Ecto neural progenitor cell (in vitro differentiated cells): ENCODE measurements around the gene JAKMIP1.
A peak's percentile ranks its signal among the peaks of the same experiment; 100 is the strongest.

ENCODE experiments used
- DNase-seq: peaks from one replicate; pipeline ENCODE4 v3.0.0-alpha.2; 2018; ENCODE audit warnings: low spot score

JAKMIP1 gene

DNA sequence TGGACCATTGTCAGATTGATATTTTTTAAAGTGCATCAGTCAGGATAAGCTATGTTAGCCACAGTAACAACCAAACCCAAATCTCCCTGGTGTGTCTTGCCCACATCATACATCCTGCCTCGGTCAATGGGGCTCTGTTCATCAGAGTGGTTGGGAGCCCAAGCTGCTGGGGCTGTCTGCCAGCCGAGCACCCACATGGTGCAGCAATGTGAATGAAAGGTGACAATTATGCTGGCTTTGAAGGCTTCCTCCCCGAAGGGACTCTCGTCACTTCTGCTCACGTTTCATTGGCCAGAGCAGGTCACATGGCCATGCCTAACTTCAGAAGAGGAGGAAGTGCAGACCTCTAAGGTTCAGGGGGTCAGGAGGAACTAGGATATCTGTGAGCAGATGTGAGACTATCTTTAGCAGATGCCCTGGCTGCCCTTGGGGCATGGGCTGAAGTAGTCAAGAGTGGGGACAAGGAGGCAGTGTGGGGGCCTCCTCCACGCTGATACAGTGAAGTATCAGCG is 1.3 kb upstream of the JAKMIP1 start:
- peak; percentile 44 for DNase-seq

GRCh38 chr4:6200922-6201362 is 593 bp upstream of the JAKMIP1 start:
- DNase-seq = no peak

GRCh38 chr4:6199422-6199921 is 877 bp downstream of the JAKMIP1 start:
- DNase-seq = peak; percentile 54

- DNase-seq = peak; percentile 75
Observed at GRCh38 chr4:6198768-6199421, 1.5 kb downstream of the JAKMIP1 start.

DNA sequence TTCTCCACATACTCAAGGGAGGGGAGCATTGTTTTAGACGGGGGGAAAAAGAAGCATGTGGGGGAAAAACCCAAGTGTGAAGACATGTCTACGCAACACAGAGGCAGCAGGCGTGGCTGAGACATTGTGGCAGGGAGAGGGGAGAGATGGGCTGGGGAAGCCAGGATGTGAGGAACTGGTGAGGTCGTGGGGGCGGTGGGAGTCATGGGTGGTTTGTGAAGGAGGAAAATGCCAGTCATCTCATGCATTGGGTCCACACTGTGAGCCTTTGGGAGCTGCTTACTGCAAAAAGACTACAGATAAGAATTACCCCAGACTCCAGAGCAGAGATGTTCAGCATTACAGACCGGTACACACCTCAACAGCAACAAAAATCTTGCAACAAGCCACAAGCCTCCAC is 2.1 kb downstream of the JAKMIP1 start:
- no peak for DNase-seq

GRCh38 chr4:6197433-6198174 is 2.7 kb downstream of the JAKMIP1 start:
- no peak for DNase-seq

DNA sequence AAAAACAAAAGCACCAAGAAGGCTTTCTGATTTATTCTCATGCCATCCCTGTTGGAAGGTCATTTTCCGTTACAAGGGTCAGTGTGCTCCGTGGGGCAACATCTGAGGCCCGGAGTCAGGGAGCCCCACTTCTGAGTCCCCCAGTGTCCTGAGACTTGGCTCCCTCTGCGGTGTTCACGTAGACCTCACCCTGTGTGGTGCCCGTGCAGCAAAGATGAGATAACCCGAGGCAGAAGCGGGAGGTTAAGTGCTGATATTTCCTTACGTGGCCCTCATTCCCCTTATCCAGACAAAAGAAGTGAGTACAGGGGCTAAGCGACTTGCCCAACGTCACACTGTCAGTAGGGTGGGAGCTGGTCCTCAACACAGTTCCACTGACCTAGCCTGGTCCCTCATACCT is 3.5 kb downstream of the JAKMIP1 start:
- DNase-seq = no peak

DNA sequence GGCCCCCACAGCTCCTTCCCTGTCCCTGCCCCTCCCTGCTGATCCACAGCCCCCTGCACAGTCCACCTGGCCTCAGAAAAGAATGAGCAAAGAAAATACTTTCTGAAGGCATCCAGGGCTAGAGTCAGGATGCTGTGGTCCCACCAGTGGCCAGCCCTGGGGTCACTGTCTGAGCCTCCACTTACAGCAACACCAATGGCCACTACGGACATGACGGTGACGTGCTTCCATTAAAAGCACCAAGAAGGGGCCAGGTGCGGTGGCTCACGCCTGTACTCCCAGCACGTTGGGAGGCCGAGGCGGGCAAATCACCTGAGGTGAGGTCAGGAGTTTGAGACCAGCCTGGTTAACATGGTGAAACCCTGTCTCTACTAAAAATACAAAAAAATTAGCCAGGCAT is 4.0 kb downstream of the JAKMIP1 start:
- DNase-seq = no peak

DNA sequence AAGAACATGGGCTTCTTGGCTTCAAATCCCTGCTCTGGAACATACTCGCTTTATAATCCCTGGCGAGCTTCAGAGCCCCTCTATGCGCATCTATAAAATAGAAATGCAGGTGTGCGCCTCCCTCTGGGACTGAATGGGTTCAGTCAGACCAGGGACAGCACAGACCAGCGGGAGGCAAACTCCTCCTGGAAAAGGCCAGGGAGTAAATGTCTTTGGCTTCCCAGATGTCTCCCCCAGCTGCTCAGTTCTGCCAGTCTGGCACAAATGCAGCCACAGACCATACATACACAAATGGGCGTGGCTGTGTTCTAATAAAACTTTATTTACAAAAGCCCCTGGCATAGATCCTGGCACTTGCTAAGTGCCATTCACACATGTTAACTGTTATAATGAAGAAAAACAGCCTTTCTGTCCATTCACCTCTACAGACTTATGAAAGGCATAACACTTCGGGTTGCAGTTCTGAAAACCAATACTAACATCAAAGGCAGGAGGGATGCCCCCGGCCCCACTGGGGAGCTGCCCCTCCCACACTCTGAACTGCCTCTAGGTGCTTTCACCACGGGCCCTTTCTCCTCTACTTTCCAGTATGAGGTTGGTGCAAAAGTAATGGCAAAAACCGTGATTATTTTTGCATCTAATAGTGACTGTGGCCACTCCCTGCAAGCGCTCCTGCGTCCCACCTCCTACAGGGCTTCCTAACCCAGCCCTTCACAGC is 4.6 kb downstream of the JAKMIP1 start:
- no peak for DNase-seq

GRCh38 chr4:6194458-6195195 is 5.7 kb downstream of the JAKMIP1 start:
- DNase-seq = peak; percentile 39

DNA sequence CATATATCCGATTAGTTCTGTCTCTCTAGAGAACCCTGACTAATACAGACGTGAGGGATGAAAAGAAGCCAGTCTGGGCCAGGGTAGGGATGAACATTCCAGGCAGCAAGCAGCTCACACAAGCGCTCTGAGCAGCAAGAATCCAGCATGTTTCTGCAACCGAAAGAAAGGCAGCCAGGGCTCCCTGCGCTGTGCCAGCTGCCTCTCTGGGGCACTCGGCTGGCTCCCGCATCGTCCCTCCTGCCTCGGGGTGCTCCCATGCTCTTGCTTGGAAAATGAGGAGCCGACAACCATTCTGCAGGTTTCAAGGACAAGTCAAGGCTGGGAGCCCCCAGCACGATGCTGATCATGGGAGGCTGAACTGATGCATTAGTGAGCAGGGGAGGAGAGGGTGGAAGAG is 7.0 kb downstream of the JAKMIP1 start:
- DNase-seq = no peak

GRCh38 chr4:6192245-6192644 is 8.1 kb downstream of the JAKMIP1 start:
- DNase-seq = no peak

DNA sequence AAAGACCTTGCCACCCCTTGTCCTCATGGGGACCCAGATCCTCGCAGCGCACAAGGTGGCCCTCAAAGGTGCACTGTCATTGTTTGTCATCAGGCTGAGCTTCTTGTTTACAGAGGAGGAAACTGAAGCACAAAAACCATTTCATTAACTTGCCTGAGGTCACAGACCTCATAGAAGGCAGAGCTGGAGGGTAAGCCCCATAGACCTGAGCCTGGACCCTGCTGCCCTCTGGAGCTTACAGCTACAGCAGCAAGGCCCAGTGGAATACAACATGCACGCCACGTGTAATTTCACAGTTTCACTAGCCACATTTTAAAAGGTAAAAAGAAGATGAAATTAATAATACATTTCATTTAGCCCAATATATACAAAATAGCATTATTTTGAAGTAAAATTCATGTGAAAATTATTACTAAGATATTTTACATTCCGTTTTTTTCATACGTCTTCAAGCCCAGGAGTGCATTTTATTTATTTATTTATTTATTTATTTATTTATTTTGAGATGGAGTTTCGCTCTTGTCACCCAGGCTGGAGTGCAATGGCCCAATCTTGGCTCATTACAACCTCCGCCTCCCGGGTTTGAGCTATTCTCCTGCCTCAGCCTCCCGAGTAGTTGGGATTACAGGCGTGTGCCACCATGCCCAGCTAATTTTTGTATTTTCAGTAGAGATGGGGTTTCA is 8.8 kb downstream of the JAKMIP1 start:
- DNase-seq = no peak

DNA sequence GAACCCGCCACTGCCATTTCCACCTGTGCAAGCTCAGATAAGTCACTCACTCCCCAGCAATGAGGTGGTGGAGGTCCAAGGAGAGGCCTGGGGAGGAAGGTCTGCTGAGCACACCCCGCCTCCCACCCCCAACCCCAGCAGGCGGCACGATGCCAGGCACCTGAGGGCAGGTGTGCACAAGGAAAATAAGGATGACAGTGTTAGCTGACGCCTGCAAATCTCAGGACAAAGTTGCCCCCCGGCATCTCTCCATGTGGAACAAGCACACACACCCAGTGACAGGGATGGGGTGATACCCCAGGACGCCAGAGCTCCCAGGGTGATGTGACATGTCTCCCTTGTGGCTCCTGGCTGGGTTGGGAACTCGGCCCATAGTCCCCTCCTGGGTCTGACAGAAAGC is 9.9 kb downstream of the JAKMIP1 start:
- DNase-seq = no peak

- no peak for DNase-seq
Observed at GRCh38 chr4:6189511-6189910, 10.8 kb downstream of the JAKMIP1 start.

DNA sequence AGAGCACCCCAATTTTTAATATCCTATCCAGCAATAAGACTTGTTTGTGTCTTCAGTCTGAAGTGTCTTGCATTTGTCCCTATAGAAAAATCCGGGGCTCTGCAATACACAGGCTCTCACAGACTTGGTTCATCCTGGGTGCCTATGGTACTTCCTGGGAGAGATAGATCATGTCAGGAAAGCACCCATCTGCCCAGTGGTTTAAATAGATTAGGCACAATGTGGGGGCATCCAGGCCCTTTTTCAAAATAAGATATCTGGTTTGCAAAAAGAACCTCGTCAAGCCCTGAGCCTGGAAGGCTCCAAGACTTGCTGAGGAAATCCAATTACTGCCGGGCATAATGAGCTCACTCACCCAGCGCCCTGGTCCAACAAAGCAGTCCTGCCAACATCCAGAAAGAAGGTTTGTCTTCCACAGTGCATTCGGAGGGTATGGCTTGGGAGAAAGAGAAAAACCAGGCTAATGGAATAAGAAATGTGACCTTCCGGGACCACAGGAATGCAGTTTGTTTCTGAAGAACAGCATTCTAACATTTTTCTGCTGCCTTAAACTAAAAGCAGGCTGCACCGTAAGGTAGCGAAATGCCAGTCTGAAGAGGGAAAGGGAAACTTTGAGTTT is 11.6 kb downstream of the JAKMIP1 start:
- DNase-seq = no peak

- DNase-seq = no peak
Observed at GRCh38 chr4:6184169-6184568, 16.2 kb downstream of the JAKMIP1 start.

DNA sequence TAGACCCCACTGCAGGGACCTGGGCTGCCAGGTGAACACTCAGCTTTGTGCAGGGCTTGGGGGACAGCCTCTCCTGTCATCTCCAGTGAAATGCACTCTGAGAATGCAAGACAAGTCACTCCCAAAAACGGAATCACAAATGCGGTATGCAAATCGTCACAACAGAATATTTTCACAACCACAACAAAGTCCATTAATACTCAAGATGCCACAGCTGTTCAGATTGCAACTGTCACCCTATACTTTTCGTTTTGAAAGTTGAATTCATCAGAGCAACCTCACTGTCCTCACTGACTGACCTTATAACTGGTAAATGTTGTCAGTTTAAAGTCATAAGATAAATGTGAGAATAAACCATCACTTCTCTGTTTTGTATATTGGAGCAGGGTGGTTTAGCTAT is 16.6 kb downstream of the JAKMIP1 start:
- no peak for DNase-seq

DNA sequence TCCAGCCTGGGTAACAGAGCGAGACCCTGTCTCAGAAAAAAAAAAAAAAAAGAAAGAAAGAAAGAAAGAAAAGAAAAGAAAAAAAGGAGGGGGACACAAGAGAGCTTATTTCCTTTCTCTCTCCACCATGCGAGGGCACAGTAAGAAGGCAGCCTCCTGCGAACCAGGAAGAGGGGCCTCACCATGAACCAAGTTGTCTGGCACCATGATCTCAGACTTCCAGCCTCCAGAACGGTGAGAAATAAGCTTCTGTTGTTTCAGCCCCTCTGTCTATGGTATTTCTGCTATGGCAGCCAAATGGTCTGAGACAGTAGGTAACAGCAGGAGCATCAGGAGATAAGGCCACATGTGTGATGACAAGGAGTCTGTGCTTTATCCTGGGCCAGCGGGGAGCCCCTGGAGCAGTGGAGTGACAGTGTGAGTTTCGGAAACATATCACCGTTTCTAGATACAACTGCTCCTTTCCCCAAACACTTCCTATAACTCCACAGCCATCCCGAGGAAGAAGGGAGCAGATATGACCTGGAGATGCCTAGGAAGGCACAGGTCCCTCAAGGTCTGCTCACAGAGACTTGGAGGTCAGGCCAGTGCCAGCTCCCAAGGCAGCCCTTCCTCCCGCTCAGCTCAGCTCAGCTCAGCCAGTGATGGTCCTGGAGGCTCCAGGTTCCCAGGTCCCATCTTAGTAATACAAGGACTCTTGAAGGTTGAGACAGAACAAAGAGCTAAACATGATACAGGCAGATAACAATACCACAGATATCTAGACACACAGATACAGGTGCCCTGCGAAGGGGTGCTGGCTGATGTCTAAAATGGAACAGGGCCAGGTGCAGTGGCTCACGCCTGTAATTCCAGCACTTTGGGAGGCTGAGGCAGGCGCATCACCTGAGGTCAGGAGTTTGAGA is 17.7 kb downstream of the JAKMIP1 start:
- DNase-seq = no peak
